GM23248 (cell line): Measurements from ENCODE around the gene ALOX15.

ENCODE experiments used
- EZH2 ChIP-seq: fragments of 200-600 bp; sonication (generic); IDR thresholded peaks from 2 replicates; pipeline ENCODE4 v1.6.1; 2018; ENCODE audit warnings: antibody characterized with exemption, mild to moderate bottlenecking; ENCODE audit not compliant: insufficient read depth, poor library complexity, severe bottlenecking
- EZH2phosphoT487 ChIP-seq: fragments of 200-600 bp; sonication (generic); IDR thresholded peaks from 2 replicates; pipeline ENCODE4 v1.6.1; 2018; ENCODE audit warnings: antibody characterized with exemption, moderate library complexity, mild to moderate bottlenecking, low read depth; ENCODE audit not compliant: insufficient read depth

- TF ChIP-seq EZH2phosphoT487 (no peak), EZH2 (no peak)
Observed at GRCh38 chr17:4673169-4673568, 31.7 kb upstream of the ALOX15 start.
